OCI-LY3 (cell line): ENCODE data around the gene CDHR5.

ENCODE experiments used
- H2AFZ ChIP-seq: fragments of 200-600, 300-600 bp; shearing (Covaris generic); 2 replicates; pipeline ENCODE4 v1.6.0; 2014; ENCODE audit warnings: antibody characterized with exemption, low read depth, low read length
- H3K27ac ChIP-seq: fragments of 200-600, 300-600 bp; sonication (generic); 2 replicates; pipeline ENCODE4 v1.5.1; 2014; ENCODE audit warnings: mild to moderate bottlenecking, low read length, moderate library complexity, mixed read lengths
- H3K27me3 ChIP-seq: fragments of 200-600, 300-600 bp; sonication (generic); 2 replicates; pipeline ENCODE4 v1.6.1; 2014; ENCODE audit warnings: low read depth, low read length, mixed read lengths
- H3K36me3 ChIP-seq: fragments of 200-600, 300-600 bp; sonication (generic); replicated peaks from 2 replicates; pipeline ENCODE3; 2014; ENCODE audit warnings: low read depth, low read length, mixed read lengths
- H3K4me1 ChIP-seq: fragments of 300-600, 200-600 bp; sonication (generic); 2 replicates; pipeline ENCODE4 v1.6.1; 2014; ENCODE audit warnings: low read length, mixed read lengths
- H3K4me2 ChIP-seq: fragments of 200-600, 300-600 bp; sonication (generic); 2 replicates; pipeline ENCODE4 v1.6.1; 2014; ENCODE audit warnings: low read length, mixed read lengths
- H3K4me3 ChIP-seq: fragments of 300-600, 200-600 bp; sonication (generic); 2 replicates; pipeline ENCODE4 v1.5.1; 2014; ENCODE audit warnings: antibody characterized with exemption, mild to moderate bottlenecking, low read length, moderate library complexity
- H3K79me2 ChIP-seq: fragments of 300-600, 200-600 bp; shearing (Covaris generic); 2 replicates; pipeline ENCODE4 v1.6.1; 2014; ENCODE audit warnings: mild to moderate bottlenecking, low read length, mixed read lengths
- H3K9ac ChIP-seq: fragments of 300-600, 200-600 bp; shearing (Covaris generic); 2 replicates; pipeline ENCODE4 v1.6.0; 2014; ENCODE audit warnings: mild to moderate bottlenecking, low read length, moderate library complexity
- H3K9me3 ChIP-seq: fragments of 200-600, 300-600 bp; shearing (Covaris generic); 2 replicates; pipeline ENCODE4 v1.6.1; 2014; ENCODE audit warnings: low read length, mixed read lengths; ENCODE audit not compliant: insufficient read depth
- H4K20me1 ChIP-seq: fragments of 200-600, 300-600 bp; sonication (generic); 2 replicates; pipeline ENCODE4 v1.6.1; 2016; ENCODE audit warnings: low read length, mixed read lengths; ENCODE audit not compliant: insufficient read depth
- CTCF ChIP-seq: fragments of 200-600, 300-600 bp; sonication (generic); IDR thresholded peaks from 2 replicates; pipeline ENCODE4 v1.5.1; 2014; ENCODE audit warnings: antibody characterized with exemption, low read length, low read depth
- EZH2phosphoT487 ChIP-seq: fragments of 200-600 bp; shearing (Covaris generic); IDR thresholded peaks from 2 replicates; pipeline ENCODE4 v1.6.1; 2018; ENCODE audit warnings: antibody characterized with exemption, mixed run types, low read depth

The CDHR5 gene

GRCh38 chr11:581342-581741 is 43.4 kb downstream of the CDHR5 start:
- H3K36me3 ChIP-seq: peaks cover 37% of the 10 kb centered on the region
- no peak overlapping the region for H3K4me2 ChIP-seq
- H3K9me3 ChIP-seq: no peaks in the 10 kb centered on the region
- TF ChIP-seq CTCF: no peak
- no peak for TF ChIP-seq EZH2phosphoT487
- no peak overlapping the region for H3K9ac ChIP-seq
- H3K4me1 ChIP-seq: peaks cover 21% of the 10 kb centered on the region
- H4K20me1 ChIP-seq: peaks cover 61% of the 10 kb centered on the region
- peaks cover 75% of the 10 kb centered on the region for H3K79me2 ChIP-seq
- H3K27ac ChIP-seq: no peak overlapping the region
- H3K4me3 ChIP-seq: no peak overlapping the region
- H2AFZ ChIP-seq: no peak overlapping the region
- no peaks in the 10 kb centered on the region for H3K27me3 ChIP-seq

- Histone ChIP-seq H3K9ac (no peak overlapping the region), H3K9me3 (no peaks in the 10 kb centered on the region), H3K79me2 (peaks cover 73% of the 10 kb centered on the region), H3K4me1 (peaks cover 24% of the 10 kb centered on the region), H3K27me3 (no peaks in the 10 kb centered on the region), H3K4me2 (no peak overlapping the region), H3K36me3 (peaks cover 35% of the 10 kb centered on the region), H4K20me1 (peaks cover 61% of the 10 kb centered on the region), H3K27ac (no peak overlapping the region), H2AFZ (no peak overlapping the region), H3K4me3 (no peak overlapping the region)
- TF ChIP-seq EZH2phosphoT487 (no peak), CTCF (no peak)
These were observed 44.7 kb downstream of the CDHR5 start for GRCh38 chr11:579830-580601.

GRCh38 chr11:578276-579035 is 46.3 kb downstream of the CDHR5 start:
- TF ChIP-seq EZH2phosphoT487 (no peak), CTCF (no peak)
- peaks cover 25% of the 10 kb centered on the region for H3K36me3 ChIP-seq
- peaks cover 24% of the 10 kb centered on the region for H3K4me1 ChIP-seq
- H3K27me3 ChIP-seq: no peaks in the 10 kb centered on the region
- H2AFZ ChIP-seq: no peak overlapping the region
- H3K9ac ChIP-seq: peak overlapping the region; percentile 76; the same call in 1 of the 2 replicates
- H4K20me1 ChIP-seq: peaks cover 52% of the 10 kb centered on the region
- H3K27ac ChIP-seq: no peak overlapping the region
- H3K9me3 ChIP-seq: no peaks in the 10 kb centered on the region
- H3K79me2 ChIP-seq: peaks cover 64% of the 10 kb centered on the region
- H3K4me3 ChIP-seq: peak overlapping the region; percentile 95
- H3K4me2 ChIP-seq: peak overlapping the region; percentile 99

- H3K36me3 ChIP-seq: peaks cover 23% of the 10 kb centered on the region
- H3K9ac ChIP-seq: peak overlapping the region; percentile 76
- no peaks in the 10 kb centered on the region for H3K9me3 ChIP-seq
- H3K27ac ChIP-seq: no peak overlapping the region
- peaks cover 61% of the 10 kb centered on the region for H3K79me2 ChIP-seq
- peak overlapping the region; percentile 99 for H3K4me2 ChIP-seq
- peaks cover 51% of the 10 kb centered on the region for H4K20me1 ChIP-seq
- no peaks in the 10 kb centered on the region for H3K27me3 ChIP-seq
- H3K4me3 ChIP-seq: peak overlapping the region; percentile 95
- peaks cover 24% of the 10 kb centered on the region for H3K4me1 ChIP-seq
- H2AFZ ChIP-seq: no peak overlapping the region
- TF ChIP-seq CTCF (no peak), EZH2phosphoT487 (no peak)
These were observed 47.2 kb downstream of the CDHR5 start for GRCh38 chr11:577611-577894.
